ENCODE data around the gene BCAR1. TPM values are rescaled to one million over a fixed set of nuclear protein-coding genes. Genes with fewer than 3 reads are reported as not detected.
"Not testable (repeated sequence)": the region's sequence is repeated elsewhere in the genome, so short reads cannot be mapped to it uniquely, and the experiment has no call there.

BCAR1 gene
- total RNA-seq, 1 donor, result 33.4 TPM

DNA sequence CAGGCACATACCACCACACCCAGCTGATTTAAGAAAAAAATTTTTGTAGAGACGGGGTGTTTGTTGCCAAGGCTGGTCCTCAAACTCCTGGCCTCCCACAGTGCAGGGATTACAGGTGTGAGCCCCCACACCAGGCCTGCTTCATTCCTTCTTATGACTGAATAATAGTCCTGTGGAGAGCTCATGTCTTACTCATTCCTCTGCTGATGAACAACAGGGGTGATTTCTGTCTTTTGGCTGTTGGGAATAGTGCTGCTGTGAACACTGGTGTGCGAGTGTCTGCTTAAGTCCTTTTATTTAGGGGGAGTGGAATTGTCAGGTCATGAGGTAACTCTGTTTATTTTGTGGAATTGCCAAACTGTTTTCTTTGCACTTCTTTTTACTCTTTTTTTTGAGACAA, 35.3 kb downstream of the BCAR1 start:
- no peak for DNase-seq (ENCODE audit: low read depth)
- no peak overlapping the region for H3K4me3 ChIP-seq (ENCODE audit: low read depth, low read length)
- TF ChIP-seq, protein P1, sequence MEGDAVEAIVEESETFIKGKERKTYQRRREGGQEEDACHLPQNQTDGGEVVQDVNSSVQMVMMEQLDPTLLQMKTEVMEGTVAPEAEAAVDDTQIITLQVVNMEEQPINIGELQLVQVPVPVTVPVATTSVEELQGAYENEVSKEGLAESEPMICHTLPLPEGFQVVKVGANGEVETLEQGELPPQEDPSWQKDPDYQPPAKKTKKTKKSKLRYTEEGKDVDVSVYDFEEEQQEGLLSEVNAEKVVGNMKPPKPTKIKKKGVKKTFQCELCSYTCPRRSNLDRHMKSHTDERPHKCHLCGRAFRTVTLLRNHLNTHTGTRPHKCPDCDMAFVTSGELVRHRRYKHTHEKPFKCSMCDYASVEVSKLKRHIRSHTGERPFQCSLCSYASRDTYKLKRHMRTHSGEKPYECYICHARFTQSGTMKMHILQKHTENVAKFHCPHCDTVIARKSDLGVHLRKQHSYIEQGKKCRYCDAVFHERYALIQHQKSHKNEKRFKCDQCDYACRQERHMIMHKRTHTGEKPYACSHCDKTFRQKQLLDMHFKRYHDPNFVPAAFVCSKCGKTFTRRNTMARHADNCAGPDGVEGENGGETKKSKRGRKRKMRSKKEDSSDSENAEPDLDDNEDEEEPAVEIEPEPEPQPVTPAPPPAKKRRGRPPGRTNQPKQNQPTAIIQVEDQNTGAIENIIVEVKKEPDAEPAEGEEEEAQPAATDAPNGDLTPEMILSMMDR (IDR thresholded peaks at IDR 0.05; ENCODE audit: insufficient read depth, low read length), result no peak

DNA sequence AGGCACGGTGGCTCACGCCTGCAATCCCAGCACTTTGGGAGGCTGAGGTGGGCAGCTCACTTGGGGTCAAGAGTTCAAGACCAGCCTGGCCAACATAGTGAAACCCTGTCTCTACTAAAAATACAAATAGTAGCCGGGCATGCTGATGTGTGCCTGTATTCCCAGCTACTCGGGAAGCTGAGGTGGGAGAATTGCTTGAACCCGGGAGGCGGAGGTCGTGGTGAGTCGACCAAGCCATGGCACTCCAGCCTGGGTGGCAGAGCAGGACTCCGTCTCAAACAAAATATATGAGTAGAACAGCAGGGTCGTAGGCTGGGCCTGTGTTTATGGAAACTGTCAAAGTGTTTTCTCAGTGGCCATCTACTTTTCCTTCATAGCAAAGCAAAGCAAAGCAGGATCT, 40.1 kb downstream of the BCAR1 start:
- not testable (repeated sequence) for H3K4me3 ChIP-seq (ENCODE audit: low read depth, low read length); DNase-seq (ENCODE audit: low read depth)

DNA sequence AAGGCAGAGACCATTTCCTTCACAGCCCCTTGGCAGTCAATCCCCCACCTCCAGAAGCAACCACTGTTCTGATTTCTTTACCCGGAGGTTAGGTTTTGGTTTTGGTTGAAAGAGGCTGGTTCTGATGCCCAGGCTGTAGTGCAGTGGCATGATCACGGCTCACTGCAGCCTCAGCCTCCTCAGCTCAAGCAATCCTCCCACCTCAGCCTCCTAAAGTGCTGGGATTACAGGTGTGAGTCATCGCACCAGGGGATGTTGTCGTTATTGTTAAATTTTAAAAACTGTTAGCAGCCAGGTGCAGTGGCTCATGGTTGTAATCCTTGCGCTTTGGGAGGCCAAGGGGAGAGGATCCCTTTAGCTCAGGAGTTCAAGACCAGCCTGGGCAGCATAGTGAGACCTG, 41.5 kb downstream of the BCAR1 start:
- TF ChIP-seq, protein P1 (IDR thresholded peaks at IDR 0.05; ENCODE audit: insufficient read depth, low read length), result no peak
- no peak overlapping the region for H3K4me3 ChIP-seq (ENCODE audit: low read depth, low read length)
- no peak for DNase-seq (ENCODE audit: low read depth)

DNA sequence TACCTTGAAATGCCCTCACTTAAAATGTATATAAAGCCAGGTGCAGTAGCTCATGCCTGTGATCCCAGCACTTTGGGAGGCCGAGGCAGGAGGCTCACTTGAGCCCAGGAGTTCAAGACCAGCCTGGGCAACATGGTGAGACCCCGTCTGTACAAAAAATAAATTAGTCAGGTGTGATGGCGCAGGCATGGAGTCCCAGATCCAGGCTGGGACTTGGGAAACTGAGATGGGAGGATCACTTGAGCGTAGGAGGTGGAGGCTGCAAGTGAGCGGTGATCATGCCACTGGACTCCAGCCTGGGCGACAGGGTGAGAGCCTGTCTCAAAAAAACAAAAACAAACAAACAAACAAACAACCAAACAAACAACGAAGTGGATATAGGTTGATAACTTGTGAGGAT, 41.9 kb downstream of the BCAR1 start:
- H3K4me3 ChIP-seq (ENCODE audit: low read depth, low read length); DNase-seq (ENCODE audit: low read depth): not testable (repeated sequence)

DNA sequence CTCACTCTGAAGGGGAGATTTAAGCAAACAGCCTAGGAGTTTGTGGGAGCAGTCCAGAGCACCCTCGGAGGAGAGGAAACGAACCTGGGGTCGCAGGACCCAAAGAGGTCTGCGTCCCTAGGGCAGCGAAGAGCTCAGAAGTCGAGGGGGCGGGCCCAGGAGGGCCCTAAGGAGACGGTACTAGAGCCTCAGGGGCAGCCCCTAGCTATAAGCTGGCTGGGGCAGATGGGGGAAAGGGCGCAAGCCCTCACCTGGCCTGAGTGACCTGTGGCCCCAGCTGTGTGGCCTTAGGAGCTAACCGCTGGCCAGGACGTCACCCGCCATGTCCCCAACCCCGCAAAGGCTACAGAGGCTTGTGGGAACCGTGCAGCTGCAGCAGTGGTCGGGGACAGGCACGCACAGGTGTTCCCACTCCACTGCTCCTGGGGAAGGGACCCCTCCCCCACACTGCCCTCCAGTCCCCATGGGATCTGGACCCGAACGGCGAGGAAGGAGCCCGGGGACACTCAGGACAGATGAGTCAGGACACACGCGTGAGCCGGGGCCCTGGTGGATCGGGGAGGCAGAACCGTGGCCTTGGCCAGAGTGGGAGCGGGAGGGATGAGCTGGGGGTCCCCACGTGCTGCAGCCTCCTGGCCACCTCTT, 42.4 kb downstream of the BCAR1 start:
- TF ChIP-seq, protein P1 (IDR thresholded peaks at IDR 0.05; ENCODE audit: insufficient read depth, low read length), result no peak
- no peak overlapping the region for H3K4me3 ChIP-seq (ENCODE audit: low read depth, low read length)
- DNase-seq (ENCODE audit: low read depth), result no peak

DNA sequence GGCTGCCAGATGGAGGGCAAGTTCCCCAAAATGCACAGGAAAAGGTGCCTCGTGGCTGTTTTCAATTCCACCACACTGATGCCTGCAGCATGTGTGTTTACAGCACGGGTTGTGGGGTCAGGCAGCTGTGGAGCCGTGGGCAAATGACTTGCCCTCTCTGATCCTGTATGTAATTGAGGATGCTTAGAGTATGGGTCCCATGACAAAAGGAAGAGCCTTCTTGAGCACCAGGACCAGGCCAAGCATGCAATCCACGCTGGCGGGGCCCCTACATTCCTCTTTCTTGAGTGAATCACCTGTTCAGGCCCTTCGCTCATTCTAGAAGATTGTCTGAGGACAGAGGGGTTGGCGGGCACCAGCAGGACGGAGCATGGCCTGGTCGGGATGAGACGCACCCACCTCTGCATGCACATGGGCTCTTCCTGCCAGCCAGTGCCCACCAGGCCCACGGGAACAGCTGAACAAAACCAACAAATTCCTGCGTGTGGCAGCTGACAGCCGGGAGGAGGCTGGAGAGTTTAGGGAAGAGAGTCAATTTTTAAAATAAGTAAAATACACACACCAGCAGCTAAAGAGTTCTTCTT, 43.1 kb downstream of the BCAR1 start:
- TF ChIP-seq, protein P1 (IDR thresholded peaks at IDR 0.05; ENCODE audit: insufficient read depth, low read length), result no peak
- no peak for DNase-seq (ENCODE audit: low read depth)

DNA sequence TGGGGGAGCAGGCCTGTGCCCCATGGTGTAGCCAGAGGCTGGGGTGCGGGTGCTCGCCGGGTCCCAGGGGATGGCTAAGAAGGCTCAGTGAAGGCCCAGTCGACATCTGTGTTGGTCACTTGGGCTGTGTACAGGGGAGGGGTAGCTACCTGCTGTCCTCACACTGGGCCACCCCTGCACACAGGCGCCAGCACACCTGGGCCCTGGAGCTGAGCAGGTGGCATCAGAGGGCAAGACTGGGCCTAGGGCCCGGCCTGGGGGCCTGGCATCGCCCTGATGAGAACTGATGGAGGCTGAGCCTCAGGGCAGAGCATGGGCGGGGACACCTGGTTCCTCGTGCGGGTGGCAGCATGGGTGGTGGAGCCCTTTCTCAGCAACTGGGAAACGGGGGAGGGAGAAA, 43.6 kb downstream of the BCAR1 start:
- TF ChIP-seq, protein P1 (IDR thresholded peaks at IDR 0.05; ENCODE audit: insufficient read depth, low read length), result no peak
- H3K4me3 ChIP-seq (ENCODE audit: low read depth, low read length), result no peak overlapping the region
- no peak for DNase-seq (ENCODE audit: low read depth)

More for the DNA sequence above, 43.1 kb downstream of the BCAR1 start:
- H3K4me3 ChIP-seq (ENCODE audit: low read depth, low read length), result no peak overlapping the region

Measured in fibroblast of the aortic adventitia (primary cell).